ENCODE data around the gene ABTB2. TPM values are rescaled to one million over a fixed set of nuclear protein-coding genes. Genes with fewer than 3 reads are reported as not detected.

ABTB2 gene
- total and polyA plus RNA-seq, 2 of the 8 experiments (the other 6 are each of a cell fraction or from before 2014, with no cell fraction given): 7.7 to 10.2 TPM

- no peak overlapping the region for H2BK120ac ChIP-seq (replicated peaks; ENCODE audit: low read depth, low read length)
- no peaks in the 10 kb centered on the region; the same call in 1 of the 2 replicates for H3K23me2 ChIP-seq (ENCODE audit: low read depth, low read length)
- DNase-seq (ENCODE audit: low read depth in 1 of 2, low spot score in 2 of 2): no peak
- no peaks in the 10 kb centered on the region for H4K20me1 ChIP-seq (replicated peaks in 1 of 2; ENCODE audit: control insufficient read depth in 1 of 2, insufficient read depth in 2 of 2, low read length in 2 of 2)
- H2BK15ac ChIP-seq (ENCODE audit: low read length): no peak overlapping the region
- ChIA-PET POLR2A (ENCODE audit: partially characterized antibody) (no interaction called here), CTCF (ENCODE audit: partially characterized antibody) (interaction anchor here (0.8 to 1.7 kb wide), 10 partner anchors 9 to 110 kb away, joined by 3 to 5 read pairs (median 3); no protein-coding TSS in a partner anchor)
- no peak overlapping the region for H3K4ac ChIP-seq (replicated peaks; ENCODE audit: insufficient read length, low read depth, low read length)
- no peak overlapping the region for H2BK12ac ChIP-seq (ENCODE audit: low read depth, low read length)
- no peak overlapping the region for H4K8ac ChIP-seq (ENCODE audit: extremely low read depth, insufficient read depth, low read length)
- no peak overlapping the region for H3K27ac ChIP-seq (ENCODE audit: low read depth, low read length)
- no peak overlapping the region for H2AK5ac ChIP-seq (ENCODE audit: low read depth, low read length)
- H2BK20ac ChIP-seq (ENCODE audit: low read length): no peak overlapping the region
- H3K79me1 ChIP-seq (ENCODE audit: low read depth, low read length): peaks cover 2% of the 10 kb centered on the region; the same call in 1 of the 2 replicates
- H3K18ac ChIP-seq (ENCODE audit: extremely low read depth, low read length): no peak overlapping the region
- H2AFZ ChIP-seq (ENCODE audit: low read length): no peak overlapping the region
- H4K5ac ChIP-seq (ENCODE audit: insufficient read length, low read depth, low read length): no peak overlapping the region
- no peak overlapping the region for H4K91ac ChIP-seq (replicated peaks; ENCODE audit: insufficient read length, low read length)
- no peak overlapping the region for H2BK5ac ChIP-seq (ENCODE audit: low read depth, low read length)
- H3K9ac ChIP-seq (replicated peaks in 1 of 4; ENCODE audit: extremely low read depth in 1 of 4, low read depth in 3 of 4, low read length in 3 of 4): no peak overlapping the region
- FAIRE-seq: no peak
- H3K4me2 ChIP-seq (ENCODE audit: insufficient read depth in 1 of 2, low read depth in 2 of 2, low read length in 2 of 2): no peak overlapping the region
- peaks cover 0 to 21% (median 7%) of the 10 kb centered on the region in 4 experiments; a peak in 6 of 7 replicates for H3K4me1 ChIP-seq (replicated peaks in 1 of 4; ENCODE audit: control insufficient read depth in 3 of 4, insufficient read depth in 4 of 4, low read length in 3 of 4)
- H3K4me3 ChIP-seq (ENCODE audit: extremely low read depth in 1 of 4, insufficient read depth in 2 of 4, low read depth in 3 of 4, low read length in 4 of 4): no peak overlapping the region
- no peaks in the 10 kb centered on the region for H3K9me3 ChIP-seq (ENCODE audit: insufficient read depth in 2 of 2, low read depth in 1 of 2, low read length in 1 of 2)
- H3K36me3 ChIP-seq (ENCODE audit: control insufficient read depth in 2 of 4, insufficient read depth in 4 of 4, low read length in 3 of 4): no peaks in the 10 kb centered on the region
- no peak overlapping the region for H3K23ac ChIP-seq (ENCODE audit: insufficient read length)
- H3K14ac ChIP-seq (ENCODE audit: insufficient read length): no peak overlapping the region
- no peaks in the 10 kb centered on the region for H3K27me3 ChIP-seq (replicated peaks in 1 of 4; ENCODE audit: control insufficient read depth in 3 of 4, extremely low read depth in 1 of 4, insufficient read depth in 3 of 4, low read length in 3 of 4)
- WGBS, 2 experiments (ENCODE audit: extremely low coverage in 1 of 2, insufficient coverage in 1 of 2, insufficient read length in 1 of 2, insufficient replicate concordance in 2 of 2, low coverage in 1 of 2, low lambda C conversion rate in 2 of 2, missing lambda C conversion rate in 1 of 2): 82% methylated on average over 5 of the region's 5 CpGs; no CpG with 5 or more reads in 1 of the 2 experiments
- no peaks in the 10 kb centered on the region for H3K79me2 ChIP-seq (ENCODE audit: control insufficient read depth in 1 of 2, insufficient read depth in 2 of 2, low read length in 2 of 2)
- TF ChIP-seq BRCA1 (IDR thresholded peaks at IDR 0.05; ENCODE audit: low read depth, low read length) (no peak), MAFK (IDR thresholded peaks at IDR 0.05; ENCODE audit: low read depth, low read length) (no peak), BCL11A (IDR thresholded peaks at IDR 0.05; ENCODE audit: low read depth in 2 of 2, low read length in 2 of 2) (no peak), SAP30 (IDR thresholded peaks at IDR 0.05; ENCODE audit: insufficient read depth, insufficient replicate concordance, low read length) (no peak), TEAD4 (IDR thresholded peaks at IDR 0.05; ENCODE audit: low read depth, low read length) (no peak), NANOG (IDR thresholded peaks at IDR 0.05; ENCODE audit: insufficient read depth, low read depth, low read length, poor library complexity, severe bottlenecking) (no peak)
- H3K56ac ChIP-seq (replicated peaks; ENCODE audit: insufficient read length, low read depth, low read length): no peak overlapping the region
These were observed 118.2 kb downstream of the ABTB2 start for GRCh38 chr11:34239465-34240149.
